DOHH2 (cell line): ENCODE data around the gene PRSS56.

Source experiments
- H3F3A ChIP-seq: fragments of 200-600 bp; sonication (generic), shearing (Covaris generic); 2 replicates; pipeline ENCODE4 v1.6.0; 2016; ENCODE audit warnings: antibody characterized with exemption, mild to moderate bottlenecking; ENCODE audit not compliant: control insufficient read depth, insufficient read depth
- H3K27ac ChIP-seq: fragments of 200-600 bp; sonication (generic); 2 replicates; pipeline ENCODE4 v1.5.1; 2014; ENCODE audit warnings: low read depth, mild to moderate bottlenecking, low read length, moderate library complexity
- H3K27me3 ChIP-seq: fragments of 200-600 bp; sonication (generic); 2 replicates; pipeline ENCODE4 v1.6.1; 2014; ENCODE audit warnings: mild to moderate bottlenecking, low read length, mixed read lengths; ENCODE audit not compliant: control insufficient read depth
- H3K36me3 ChIP-seq: fragments of 200-600 bp; sonication (generic); 2 replicates; pipeline ENCODE4 v1.6.1; 2014; ENCODE audit warnings: mild to moderate bottlenecking, low read length, moderate library complexity, mixed read lengths; ENCODE audit not compliant: control insufficient read depth
- H3K4me1 ChIP-seq: fragments of 200-600 bp; sonication (generic); 2 replicates; pipeline ENCODE4 v1.6.1; 2014; ENCODE audit warnings: mild to moderate bottlenecking, low read length, mixed read lengths; ENCODE audit not compliant: control insufficient read depth
- H3K4me2 ChIP-seq: fragments of 200-600 bp; sonication (generic); 2 replicates; pipeline ENCODE4 v1.6.0; 2014; ENCODE audit warnings: mild to moderate bottlenecking, low read length, moderate library complexity
- H3K4me3 ChIP-seq: fragments of 200-600 bp; sonication (generic); 2 replicates; pipeline ENCODE4 v1.5.1; 2014; ENCODE audit warnings: mild to moderate bottlenecking, low read length, mixed read lengths
- H3K79me2 ChIP-seq: fragments of 200-600 bp; sonication (generic); 2 replicates; pipeline ENCODE4 v1.6.1; 2014; ENCODE audit warnings: mild to moderate bottlenecking, low read length, mixed read lengths; ENCODE audit not compliant: control insufficient read depth
- H3K9me2 ChIP-seq: fragments of 200-600 bp; sonication (generic); replicated peaks from 2 replicates; pipeline ENCODE4 v1.6.1; 2014; ENCODE audit warnings: mild to moderate bottlenecking, low read length, mixed read lengths; ENCODE audit not compliant: control insufficient read depth
- H3K9me3 ChIP-seq: fragments of 200-600 bp; sonication (generic); 2 replicates; pipeline ENCODE4 v1.6.1; 2014; ENCODE audit warnings: antibody characterized with exemption, low read length, mixed read lengths; ENCODE audit not compliant: control insufficient read depth, insufficient read depth
- H4K20me1 ChIP-seq: fragments of 200-600 bp; sonication (generic); 2 replicates; pipeline ENCODE4 v1.6.0; 2014; ENCODE audit warnings: low read depth, mild to moderate bottlenecking, antibody characterized with exemption, low read length, moderate library complexity; ENCODE audit not compliant: control insufficient read depth, insufficient read depth
- CTCF ChIP-seq: fragments of 200-600 bp; sonication (generic); IDR thresholded peaks from one replicate; pipeline ENCODE4 v1.5.1; 2014; ENCODE audit warnings: antibody characterized with exemption, mild to moderate bottlenecking, low read depth, low read length; ENCODE audit not compliant: poor library complexity, severe bottlenecking
- EZH2phosphoT487 ChIP-seq: fragments of 200-600 bp; sonication (generic); IDR thresholded peaks from 2 replicates; pipeline ENCODE4 v1.6.1; 2017; ENCODE audit warnings: borderline replicate concordance, mild to moderate bottlenecking, antibody characterized with exemption, low read length, moderate library complexity, mixed read lengths

Gene PRSS56

GRCh38 chr2:232511336-232511890 lies 8.8 kb upstream of the PRSS56 start:
- Histone ChIP-seq H3K79me2 (no peaks in the 10 kb centered on the region), H3K9me3 (no peaks in the 10 kb centered on the region), H3K4me3 (no peak overlapping the region), H3K27ac (no peak overlapping the region), H3K36me3 (no peaks in the 10 kb centered on the region), H3K4me2 (no peak overlapping the region), H3K27me3 (no peaks in the 10 kb centered on the region), H3K4me1 (no peaks in the 10 kb centered on the region; the same call in 1 of the 2 replicates), H3F3A (no peaks in the 10 kb centered on the region), H4K20me1 (no peaks in the 10 kb centered on the region), H3K9me2 (no peaks in the 10 kb centered on the region)
- TF ChIP-seq EZH2phosphoT487 (no peak), CTCF (no peak)

GRCh38 chr2:232512602-232513001 lies 7.6 kb upstream of the PRSS56 start:
- H3K27ac ChIP-seq: no peak overlapping the region
- no peaks in the 10 kb centered on the region for H3K27me3 ChIP-seq
- no peaks in the 10 kb centered on the region for H3K79me2 ChIP-seq
- no peaks in the 10 kb centered on the region for H3K9me2 ChIP-seq
- H3K4me2 ChIP-seq: no peak overlapping the region
- H3K4me1 ChIP-seq: peaks cover 9% of the 10 kb centered on the region; the same call in 1 of the 2 replicates
- H3F3A ChIP-seq: no peaks in the 10 kb centered on the region
- H3K9me3 ChIP-seq: no peaks in the 10 kb centered on the region
- TF ChIP-seq CTCF: no peak
- TF ChIP-seq EZH2phosphoT487: no peak
- no peak overlapping the region for H3K4me3 ChIP-seq
- no peaks in the 10 kb centered on the region for H3K36me3 ChIP-seq
- no peaks in the 10 kb centered on the region for H4K20me1 ChIP-seq

GRCh38 chr2:232513353-232513752 lies 6.8 kb upstream of the PRSS56 start:
- no peaks in the 10 kb centered on the region for H3K79me2 ChIP-seq
- no peaks in the 10 kb centered on the region for H4K20me1 ChIP-seq
- H3K27me3 ChIP-seq: no peaks in the 10 kb centered on the region
- H3K9me3 ChIP-seq: no peaks in the 10 kb centered on the region
- no peak overlapping the region for H3K4me2 ChIP-seq
- H3K9me2 ChIP-seq: no peaks in the 10 kb centered on the region
- TF ChIP-seq EZH2phosphoT487: no peak
- TF ChIP-seq CTCF: no peak
- H3K4me3 ChIP-seq: no peak overlapping the region
- H3F3A ChIP-seq: no peaks in the 10 kb centered on the region
- H3K27ac ChIP-seq: no peak overlapping the region
- H3K4me1 ChIP-seq: peaks cover 11% of the 10 kb centered on the region; the same call in 1 of the 2 replicates
- H3K36me3 ChIP-seq: no peaks in the 10 kb centered on the region
